HT1080 (cell line): Measurements from ENCODE around the gene SRC. TPM values are rescaled to one million over a fixed set of nuclear protein-coding genes. Genes with fewer than 3 reads are reported as not detected.
A peak's percentile ranks its signal among the peaks of the same experiment; 100 is the strongest.

Source experiments
- DNase-seq: peaks from one replicate; pipeline ENCODE4 v3.0.0-alpha.2; 2015; ENCODE audit warnings: low read depth
- total RNA-seq: library from RNA; depleted of rRNA; stranded (reverse); fragments of >200 nt; shearing (Covaris generic); gene quantifications from 2 replicates; pipeline ENCODE4 v1.2.3, GENCODE V29; 2014

SRC gene
- total RNA-seq, 1 experiment from 2014 or later = 13.9 TPM

- no peak for DNase-seq
These were observed 62.6 kb downstream of the SRC start for GRCh38 chr20:37408302-37409193.

- DNase-seq = peak; percentile 27
These were observed 65.7 kb downstream of the SRC start for GRCh38 chr20:37411408-37412219.

- DNase-seq = no peak
These were observed 67.0 kb downstream of the SRC start for GRCh38 chr20:37413023-37413334.

- DNase-seq = no peak
These were observed 67.4 kb downstream of the SRC start for GRCh38 chr20:37413379-37413778.

DNA sequence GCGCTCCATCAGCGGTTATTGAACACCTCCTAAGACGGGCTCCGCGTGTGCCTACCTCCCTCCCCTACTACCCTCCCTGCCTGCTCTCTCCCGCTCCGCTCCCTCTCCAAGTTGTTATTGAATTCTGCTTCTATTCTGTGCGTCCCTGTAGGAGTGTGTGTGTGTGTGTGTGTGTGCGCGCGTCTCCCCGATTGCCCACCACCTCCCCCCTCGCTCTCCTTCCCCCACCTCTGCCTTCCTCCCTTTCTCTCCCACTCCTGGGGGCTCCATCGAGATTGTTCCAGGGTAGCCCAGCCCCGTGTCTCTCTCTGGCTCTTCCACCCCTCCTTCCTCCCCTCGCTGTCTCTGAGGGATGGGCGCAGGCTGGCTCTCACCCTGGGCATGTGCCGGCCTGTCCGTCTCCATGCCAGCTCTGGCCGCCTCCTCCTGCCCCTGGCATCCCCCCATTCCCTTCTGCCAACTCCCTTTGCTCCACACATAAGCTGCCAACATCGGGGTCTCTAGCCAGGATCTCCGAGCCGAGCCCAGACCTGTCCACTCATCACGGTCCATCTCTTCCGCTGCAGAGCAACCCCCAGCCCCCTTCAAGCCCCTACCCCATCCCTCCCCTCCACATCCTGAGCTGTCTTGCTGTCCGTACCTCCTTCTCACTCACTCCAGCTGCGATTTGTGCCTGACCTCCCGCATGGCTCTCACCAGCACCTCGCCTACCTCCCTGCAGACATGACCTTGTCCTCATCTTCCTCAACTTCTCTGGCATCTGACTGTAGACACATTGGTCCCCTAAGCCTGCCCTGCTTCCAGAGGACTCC, 68.5 kb downstream of the SRC start:
- DNase-seq = no peak

GRCh38 chr20:37415118-37416085, 69.5 kb downstream of the SRC start:
- no peak for DNase-seq

DNA sequence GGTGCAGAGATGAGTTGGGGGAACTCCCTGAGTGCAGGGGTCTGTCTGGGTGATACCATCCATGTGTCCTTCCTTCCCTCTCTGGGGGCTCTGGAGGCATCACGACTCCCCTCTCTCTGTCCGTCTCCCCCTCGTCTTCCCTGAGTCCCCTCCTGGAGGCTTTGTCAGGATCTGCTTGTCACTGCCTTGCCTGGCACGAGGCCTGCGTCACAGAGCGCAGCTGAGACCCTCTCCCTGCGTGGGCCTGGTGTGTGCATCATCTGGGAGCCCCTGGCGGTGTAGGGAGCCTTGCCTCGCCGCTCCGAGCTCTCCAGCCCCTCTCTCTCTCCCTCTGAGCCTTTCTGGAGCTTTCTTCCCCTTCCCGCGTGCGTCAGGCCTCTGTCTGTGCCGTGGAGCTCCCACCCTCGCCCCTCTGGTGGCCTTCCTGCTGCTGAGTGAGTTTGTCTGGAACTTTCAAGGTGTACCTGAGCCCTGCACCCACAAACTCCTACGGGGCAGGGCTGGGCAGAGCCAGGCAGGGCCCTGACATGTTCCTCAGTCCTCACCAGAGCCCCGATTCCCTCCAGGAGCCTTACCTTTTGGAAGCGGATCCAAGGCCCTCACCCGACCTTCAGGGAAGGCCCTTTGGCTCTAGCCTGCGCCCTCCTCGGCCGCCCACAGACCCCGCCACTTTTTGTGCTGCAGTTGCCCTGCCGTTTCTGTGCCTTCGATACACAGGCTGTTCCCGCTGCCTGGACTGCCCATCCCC, 70.3 kb downstream of the SRC start:
- no peak for DNase-seq

DNA sequence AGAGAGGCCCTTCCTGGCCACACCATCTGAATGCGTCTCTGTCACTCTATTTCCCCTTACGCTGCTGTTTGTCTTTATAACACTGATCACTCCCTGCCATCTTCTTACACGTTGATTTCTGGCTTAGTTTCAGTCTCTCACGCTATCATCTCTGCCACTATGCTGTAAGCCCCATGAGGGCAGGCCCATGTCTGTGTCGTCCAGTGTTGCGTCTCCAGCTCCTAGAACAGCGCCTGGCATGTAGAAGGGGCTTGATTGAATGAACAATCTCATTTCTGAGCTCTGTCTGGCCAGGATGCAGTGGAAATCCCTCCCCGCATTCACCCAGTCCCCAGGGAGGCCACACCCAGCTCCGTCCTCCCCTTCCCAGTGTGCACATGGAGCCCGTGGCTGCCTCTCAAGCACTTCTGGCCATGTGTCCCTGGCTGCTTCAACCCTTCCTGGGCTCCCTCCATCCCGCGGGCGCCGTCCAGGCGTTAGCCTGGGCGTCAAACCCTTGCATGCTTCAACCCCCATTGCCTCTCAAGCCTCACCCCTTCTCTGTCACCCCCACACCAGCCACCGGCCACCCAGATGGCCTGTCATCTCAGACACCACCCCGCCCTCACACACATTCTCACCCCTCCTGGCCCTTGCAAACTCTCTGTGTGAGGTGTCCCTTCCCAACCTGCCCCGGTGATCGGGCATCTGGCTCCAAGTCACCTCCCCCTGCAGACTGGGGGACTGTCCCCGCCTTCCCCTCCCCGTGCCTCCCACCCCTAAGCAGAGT, 71.1 kb downstream of the SRC start:
- no peak for DNase-seq

DNA sequence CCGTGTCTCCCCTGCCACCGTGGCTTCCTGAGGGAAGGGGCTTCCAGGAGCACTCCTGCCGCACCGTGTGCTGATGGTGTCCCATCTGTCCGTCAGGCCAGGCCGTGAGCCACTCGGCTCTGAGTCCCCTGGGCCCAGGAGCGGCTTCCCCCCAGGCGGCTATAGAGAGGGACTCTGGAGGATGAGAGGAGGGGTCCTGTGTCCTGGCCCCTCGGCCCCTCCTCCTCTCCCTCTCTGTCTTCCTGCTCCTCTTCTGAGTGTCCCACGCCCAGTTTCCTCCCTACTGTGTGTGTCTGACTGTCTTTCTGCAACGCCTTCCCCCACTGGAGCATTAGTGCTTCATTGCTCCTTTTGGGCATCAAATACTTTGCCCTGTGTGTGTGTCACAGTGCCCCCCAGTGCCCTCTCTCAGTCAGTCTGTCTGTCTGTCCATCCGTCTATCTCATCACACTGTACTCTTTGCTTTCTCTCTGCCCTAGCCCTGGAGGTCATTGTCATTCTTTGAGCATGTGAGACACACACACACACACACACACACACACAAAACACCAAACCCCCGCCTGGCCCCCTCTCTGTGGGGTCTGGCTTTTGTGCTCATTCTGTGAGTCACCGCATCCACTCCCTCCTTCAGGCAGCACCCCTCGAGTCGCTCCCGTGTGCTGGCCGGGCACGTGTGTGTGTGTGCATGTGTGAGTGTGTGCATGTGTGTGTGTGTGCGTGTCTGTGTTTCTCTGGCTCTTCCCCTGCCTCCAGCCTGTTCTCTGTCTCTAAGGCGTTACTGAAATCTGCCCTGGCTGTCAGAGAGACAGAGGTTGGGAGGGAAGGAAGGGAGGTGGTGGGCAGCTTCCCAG, 71.9 kb downstream of the SRC start:
- DNase-seq = peak; percentile 22

DNA sequence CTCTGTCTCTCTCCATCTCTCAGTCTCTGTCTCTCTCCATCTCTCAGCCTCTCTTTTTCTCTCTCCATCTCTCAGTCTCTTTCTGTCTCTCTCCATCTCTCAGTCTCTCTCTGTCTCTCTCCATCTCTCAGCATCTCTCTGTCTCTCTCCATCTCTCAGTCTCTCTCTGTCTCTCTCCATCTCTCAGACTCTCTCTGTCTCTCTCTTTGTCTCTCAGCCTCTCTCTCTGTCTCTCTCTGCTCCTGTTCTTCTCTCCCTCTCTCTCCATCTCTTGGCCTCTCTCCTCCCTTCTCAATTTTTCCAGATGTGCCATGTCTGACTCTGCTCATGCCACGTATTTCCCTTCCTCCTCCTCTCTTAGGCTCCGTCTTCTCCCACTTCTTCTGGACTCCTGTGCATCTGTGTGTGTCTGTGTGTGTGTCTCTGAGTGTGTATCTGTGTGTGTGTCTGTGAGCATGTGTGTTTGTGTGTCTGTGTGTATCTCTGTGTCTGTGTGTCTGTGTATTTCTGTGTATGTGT, 72.7 kb downstream of the SRC start:
- DNase-seq = no peak

GRCh38 chr20:37419307-37419706, 73.4 kb downstream of the SRC start:
- DNase-seq = no peak

DNA sequence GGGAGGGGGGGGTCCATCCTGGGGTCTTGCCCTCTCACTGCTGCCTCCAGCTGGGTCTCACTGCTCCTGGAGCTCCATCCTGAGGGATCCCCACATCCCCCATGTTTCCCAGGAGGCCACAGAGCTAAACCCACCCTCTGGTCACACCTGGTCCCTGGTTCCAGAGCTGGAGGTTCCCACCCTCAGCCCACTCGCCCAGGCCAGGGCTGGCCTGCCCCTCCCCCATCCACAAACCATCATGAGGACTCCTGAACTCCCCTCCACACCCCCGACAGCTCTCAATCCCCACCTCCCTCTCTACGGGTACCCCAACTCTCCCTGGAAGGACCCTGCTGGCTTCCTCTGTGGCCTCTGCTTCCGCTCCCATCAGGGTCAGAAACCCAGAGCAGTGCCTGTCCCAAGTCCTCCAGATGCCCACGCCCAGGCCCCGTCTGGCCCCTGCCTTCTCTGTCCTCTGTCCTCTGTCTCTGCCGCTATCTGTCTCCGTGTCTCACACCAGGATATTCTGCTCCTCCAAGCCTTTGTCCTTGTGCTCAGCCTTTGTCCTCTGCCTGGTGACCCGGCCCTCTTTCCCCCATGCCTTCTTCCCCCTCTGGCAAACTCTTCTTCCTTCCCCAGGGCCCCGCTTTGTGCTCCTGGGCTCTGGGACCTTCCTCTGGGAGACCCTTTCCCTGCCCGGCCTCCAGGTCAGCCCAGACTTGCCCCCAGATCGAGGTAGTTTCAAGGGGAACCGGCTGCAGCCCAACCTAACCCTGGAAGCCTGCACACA, 74.0 kb downstream of the SRC start:
- no peak for DNase-seq

- DNase-seq = no peak
These were observed 74.7 kb downstream of the SRC start for GRCh38 chr20:37420610-37421009.

DNA sequence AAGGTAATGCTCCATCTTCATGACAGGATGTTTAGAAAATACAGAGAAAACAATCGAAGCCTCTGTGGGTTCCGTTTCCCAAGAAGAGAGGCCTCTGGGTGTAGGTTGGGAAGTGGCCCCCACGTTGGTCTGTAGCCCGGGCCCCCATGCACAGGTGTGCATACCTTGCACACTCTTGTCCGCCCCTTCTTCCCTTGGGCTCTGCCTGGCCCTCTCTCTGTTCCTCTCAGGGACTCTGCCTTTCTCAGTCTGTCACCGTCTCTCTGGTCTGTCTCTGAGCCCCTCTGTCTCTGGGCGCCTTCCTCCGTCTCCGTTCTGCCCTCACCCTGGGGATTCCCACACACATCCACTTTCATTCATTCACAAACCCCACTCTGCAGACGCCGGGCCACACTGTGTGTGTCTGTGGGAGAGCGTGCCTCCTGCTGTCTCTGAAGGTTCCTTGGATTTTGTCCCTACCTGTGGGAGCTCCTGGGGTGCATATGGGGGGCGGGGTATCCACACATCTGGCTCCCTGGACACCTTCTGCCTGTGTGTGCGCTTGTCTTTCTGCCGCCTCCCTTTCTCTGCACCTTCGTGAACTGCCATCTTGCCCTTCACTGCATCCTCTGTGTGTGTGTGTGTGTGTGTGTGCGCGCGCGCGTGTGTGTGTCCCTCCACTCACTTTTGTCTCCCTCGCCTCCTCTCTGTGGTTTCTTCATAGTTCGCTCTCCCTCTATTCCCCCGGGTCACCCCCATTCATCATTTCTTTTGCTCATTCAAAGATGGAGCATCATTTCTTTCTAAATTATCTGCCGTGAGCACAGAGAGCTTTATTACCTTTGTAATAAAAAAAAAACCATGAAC, 75.3 kb downstream of the SRC start:
- no peak for DNase-seq

GRCh38 chr20:37421988-37422387, 76.0 kb downstream of the SRC start:
- no peak for DNase-seq

GRCh38 chr20:37422791-37423286, 76.9 kb downstream of the SRC start:
- no peak for DNase-seq
